ENCODE results near the gene PCA3. TPM values are rescaled to one million over a fixed set of nuclear protein-coding genes. Genes with fewer than 3 reads are reported as not detected.

PCA3 gene
- total and polyA plus RNA-seq, 11 donors = not detected

GRCh38 chr9:76729116-76729515 is 35.1 kb upstream of the PCA3 start:
- Histone ChIP-seq H3K27ac (no peak overlapping the region), H3K9me3 (no peaks in the 10 kb centered on the region), H3K36me3 (no peaks in the 10 kb centered on the region), H3K27me3 (peaks cover 0 to 17% (median 0%) of the 10 kb centered on the region in 9 donors), H3K4me1 (peaks cover 0 to 4% (median 0%) of the 10 kb centered on the region in 12 donors), H3K4me3 (no peak overlapping the region)
- no peak for DNase-seq
- intact Hi-C loops (cut with DNase I) = no loop called here
- WGBS, 4 donors = 84 to 89% (median 86%) methylated on average over 3 of the region's 3 CpGs
- ATAC-seq = no peak
- TF ChIP-seq POLR2A (IDR thresholded peaks at IDR 0.05) = no peak
- TF ChIP-seq, protein P1, sequence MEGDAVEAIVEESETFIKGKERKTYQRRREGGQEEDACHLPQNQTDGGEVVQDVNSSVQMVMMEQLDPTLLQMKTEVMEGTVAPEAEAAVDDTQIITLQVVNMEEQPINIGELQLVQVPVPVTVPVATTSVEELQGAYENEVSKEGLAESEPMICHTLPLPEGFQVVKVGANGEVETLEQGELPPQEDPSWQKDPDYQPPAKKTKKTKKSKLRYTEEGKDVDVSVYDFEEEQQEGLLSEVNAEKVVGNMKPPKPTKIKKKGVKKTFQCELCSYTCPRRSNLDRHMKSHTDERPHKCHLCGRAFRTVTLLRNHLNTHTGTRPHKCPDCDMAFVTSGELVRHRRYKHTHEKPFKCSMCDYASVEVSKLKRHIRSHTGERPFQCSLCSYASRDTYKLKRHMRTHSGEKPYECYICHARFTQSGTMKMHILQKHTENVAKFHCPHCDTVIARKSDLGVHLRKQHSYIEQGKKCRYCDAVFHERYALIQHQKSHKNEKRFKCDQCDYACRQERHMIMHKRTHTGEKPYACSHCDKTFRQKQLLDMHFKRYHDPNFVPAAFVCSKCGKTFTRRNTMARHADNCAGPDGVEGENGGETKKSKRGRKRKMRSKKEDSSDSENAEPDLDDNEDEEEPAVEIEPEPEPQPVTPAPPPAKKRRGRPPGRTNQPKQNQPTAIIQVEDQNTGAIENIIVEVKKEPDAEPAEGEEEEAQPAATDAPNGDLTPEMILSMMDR (IDR thresholded peaks at IDR 0.05) = no peak

DNA sequence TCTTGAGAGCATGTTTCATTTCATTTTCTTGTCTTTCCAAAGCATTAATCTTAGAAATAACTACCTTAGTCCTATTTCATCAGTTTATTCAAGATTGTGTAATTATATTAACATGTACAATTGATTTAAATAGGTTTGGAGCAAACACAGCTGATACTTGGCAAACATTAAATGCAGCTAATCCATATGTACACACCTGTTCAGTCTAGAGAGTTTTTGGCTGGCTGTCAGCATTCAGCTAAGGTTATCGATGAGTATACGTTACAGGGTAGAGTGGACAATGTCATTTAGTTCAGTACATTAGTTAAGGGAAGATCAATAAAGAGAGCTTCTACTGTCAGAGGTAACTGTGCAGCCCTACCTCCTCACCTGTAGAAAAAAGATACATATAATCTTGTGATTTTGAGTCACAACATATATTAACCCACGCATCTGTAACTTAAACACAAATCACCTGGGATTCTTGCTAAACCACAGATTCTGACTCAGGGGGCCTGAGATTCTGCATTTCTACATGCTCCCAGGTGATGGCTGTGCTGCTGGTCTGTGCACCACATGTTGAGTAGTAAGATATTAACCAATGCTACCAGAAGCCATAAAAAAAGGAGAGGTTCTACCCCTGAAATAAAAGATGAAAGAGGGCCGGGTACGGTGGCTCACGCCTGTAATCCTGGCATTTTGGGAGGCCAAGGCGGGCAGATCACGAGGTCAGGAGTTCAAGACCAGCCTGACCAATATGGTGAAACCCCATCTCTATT is 34.1 kb upstream of the PCA3 start:
- WGBS, 4 donors = 90 to 95% (median 93%) methylated on average over 8 of the region's 8 CpGs
- no peaks in the 10 kb centered on the region for H3K36me3 ChIP-seq
- peaks cover 0 to 4% (median 0%) of the 10 kb centered on the region in 12 donors for H3K4me1 ChIP-seq
- H3K27me3 ChIP-seq = peaks cover 0 to 6% (median 0%) of the 10 kb centered on the region in 9 donors
- intact Hi-C loops (cut with DNase I) = no loop called here
- ATAC-seq (no peak), DNase-seq (no peak)
- no peaks in the 10 kb centered on the region for H3K9me3 ChIP-seq
- TF ChIP-seq, protein P1 (IDR thresholded peaks at IDR 0.05) = no peak
- no peak for TF ChIP-seq POLR2A (IDR thresholded peaks at IDR 0.05)
- no peak overlapping the region for H3K27ac ChIP-seq
- no peak overlapping the region for H3K4me3 ChIP-seq

DNA sequence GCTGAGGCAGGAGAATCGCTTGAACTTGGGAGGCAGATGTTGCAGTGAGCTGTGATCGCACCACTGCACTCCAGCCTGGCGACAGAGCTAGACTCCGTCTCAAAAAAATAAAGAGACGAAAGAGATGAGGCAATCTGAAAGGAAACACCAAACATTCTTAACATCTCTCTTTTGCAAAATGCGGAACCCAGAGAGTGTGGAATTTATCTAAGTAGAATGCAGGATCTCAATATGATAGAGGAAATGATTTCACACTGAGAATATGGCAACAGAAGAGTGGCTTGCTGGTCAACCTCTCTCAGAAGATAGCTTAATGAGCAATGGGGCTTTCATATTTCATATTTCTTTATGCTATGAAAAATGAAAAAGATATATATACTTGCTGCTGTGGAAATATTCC is 33.4 kb upstream of the PCA3 start:
- DNase-seq (no peak), ATAC-seq (no peak)
- Histone ChIP-seq H3K4me1 (peaks cover 0 to 4% (median 0%) of the 10 kb centered on the region in 12 donors), H3K27ac (no peak overlapping the region), H3K27me3 (peaks cover 0 to 2% (median 0%) of the 10 kb centered on the region in 9 donors), H3K9me3 (no peaks in the 10 kb centered on the region), H3K36me3 (no peaks in the 10 kb centered on the region), H3K4me3 (no peak overlapping the region)
- TF ChIP-seq, protein P1 (IDR thresholded peaks at IDR 0.05) = no peak
- no peak for TF ChIP-seq POLR2A (IDR thresholded peaks at IDR 0.05)
- intact Hi-C loops (cut with DNase I) = no loop called here
- 83 to 86% (median 86%) methylated on average over 6 of the region's 6 CpGs for WGBS, 4 donors

DNA sequence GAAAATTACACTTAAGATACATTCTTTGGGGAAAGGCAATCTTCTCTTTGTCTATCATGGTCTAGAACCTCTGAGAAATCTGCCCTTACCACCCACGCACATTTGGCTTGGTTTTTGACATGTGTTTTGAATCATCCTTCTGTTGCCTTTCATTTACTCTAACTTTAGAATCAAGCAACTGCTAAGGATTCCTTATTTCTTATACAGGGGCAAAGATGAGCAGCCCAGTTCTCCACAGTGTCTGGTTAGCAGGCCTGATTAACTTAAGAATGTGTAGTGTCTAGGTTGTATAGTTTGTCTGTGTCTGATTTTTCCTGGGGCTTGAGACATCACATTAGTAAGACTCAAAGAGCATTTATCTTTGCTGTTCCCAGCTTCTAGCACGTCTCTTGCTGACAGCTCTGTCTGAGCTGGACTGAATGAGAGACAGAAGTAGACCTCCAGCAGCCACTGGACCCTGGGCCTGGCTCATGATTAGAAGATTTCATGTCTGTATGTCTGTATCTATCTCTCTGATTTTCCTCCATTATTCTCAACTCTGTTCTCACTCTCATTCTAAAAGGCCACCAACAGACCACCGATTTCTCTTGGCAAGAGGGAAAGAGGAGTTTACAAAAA is 31.8 kb upstream of the PCA3 start:
- H3K9me3 ChIP-seq = no peaks in the 10 kb centered on the region
- WGBS, 4 donors = 28 to 55% (median 43%) methylated on average over 3 of the region's 3 CpGs
- no peaks in the 10 kb centered on the region for H3K36me3 ChIP-seq
- DNase-seq (no peak), ATAC-seq (no peak)
- H3K4me3 ChIP-seq = no peak overlapping the region
- H3K4me1 ChIP-seq = peaks cover 0 to 4% (median 0%) of the 10 kb centered on the region in 12 donors
- no peak overlapping the region for H3K27ac ChIP-seq
- peaks cover 0 to 2% (median 0%) of the 10 kb centered on the region in 9 donors for H3K27me3 ChIP-seq
- TF ChIP-seq, protein P1 (IDR thresholded peaks at IDR 0.05) = no peak
- TF ChIP-seq POLR2A (IDR thresholded peaks at IDR 0.05) = no peak
- intact Hi-C loops (cut with DNase I) = no loop called here

All from heart left ventricle (tissue), 16 donors.